PC-9 (cell line): ENCODE data around the gene CDA.

Experiments used
- EZH2 ChIP-seq: fragments of 200-600 bp; sonication (generic); IDR thresholded peaks from 2 replicates; pipeline ENCODE4 v1.8.0; 2017; ENCODE audit warnings: antibody characterized with exemption, low read depth
- TF ChIP-seq, protein P1 (sequence below): fragments of 200-600 bp; sonication (generic); conservative IDR thresholded peaks from 2 replicates; pipeline ENCODE4 v1.6.1; 2017; ENCODE audit warnings: mixed run types, antibody characterized with exemption, mild to moderate bottlenecking, moderate library complexity

DNA sequence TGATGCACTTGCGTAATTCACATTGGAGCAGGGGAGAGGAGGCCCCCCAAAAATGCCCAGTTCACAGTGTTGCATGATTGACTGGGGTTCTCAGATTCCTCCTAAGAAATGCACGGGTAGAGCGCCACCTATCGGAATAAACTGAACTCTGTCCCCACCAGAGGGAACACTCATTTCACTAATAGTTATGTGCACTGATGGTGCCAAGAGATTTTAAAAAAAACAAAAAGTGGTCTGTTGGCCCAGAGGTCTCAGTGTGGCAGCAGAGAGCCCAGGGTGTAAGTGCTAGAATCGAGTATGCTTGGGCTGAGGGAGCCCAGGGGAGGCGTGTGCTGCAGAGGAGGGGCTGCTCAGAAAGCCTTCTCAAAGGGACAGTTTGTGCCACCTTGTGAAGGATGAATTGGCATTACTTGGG is 51.3 kb downstream of the CDA start:
- TF ChIP-seq, protein P1, sequence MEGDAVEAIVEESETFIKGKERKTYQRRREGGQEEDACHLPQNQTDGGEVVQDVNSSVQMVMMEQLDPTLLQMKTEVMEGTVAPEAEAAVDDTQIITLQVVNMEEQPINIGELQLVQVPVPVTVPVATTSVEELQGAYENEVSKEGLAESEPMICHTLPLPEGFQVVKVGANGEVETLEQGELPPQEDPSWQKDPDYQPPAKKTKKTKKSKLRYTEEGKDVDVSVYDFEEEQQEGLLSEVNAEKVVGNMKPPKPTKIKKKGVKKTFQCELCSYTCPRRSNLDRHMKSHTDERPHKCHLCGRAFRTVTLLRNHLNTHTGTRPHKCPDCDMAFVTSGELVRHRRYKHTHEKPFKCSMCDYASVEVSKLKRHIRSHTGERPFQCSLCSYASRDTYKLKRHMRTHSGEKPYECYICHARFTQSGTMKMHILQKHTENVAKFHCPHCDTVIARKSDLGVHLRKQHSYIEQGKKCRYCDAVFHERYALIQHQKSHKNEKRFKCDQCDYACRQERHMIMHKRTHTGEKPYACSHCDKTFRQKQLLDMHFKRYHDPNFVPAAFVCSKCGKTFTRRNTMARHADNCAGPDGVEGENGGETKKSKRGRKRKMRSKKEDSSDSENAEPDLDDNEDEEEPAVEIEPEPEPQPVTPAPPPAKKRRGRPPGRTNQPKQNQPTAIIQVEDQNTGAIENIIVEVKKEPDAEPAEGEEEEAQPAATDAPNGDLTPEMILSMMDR: peak; percentile 82
- TF ChIP-seq EZH2: no peak
